Osteoblast (primary cell): Measurements from ENCODE around the gene TMCC1. TPM values are rescaled to one million over a fixed set of nuclear protein-coding genes. Genes with fewer than 3 reads are reported as not detected.
A peak's percentile ranks its signal among the peaks of the same experiment; 100 is the strongest.

ENCODE experiments used
- DNase-seq: peaks from one replicate; pipeline ENCODE4 v3.0.0; 2011; ENCODE audit warnings: low spot score, mixed read lengths; ENCODE audit not compliant: insufficient read length; ENCODE audit errors: missing footprints
- H2AFZ ChIP-seq: 2 replicates; pipeline ENCODE4 v1.6.0; 2011; ENCODE audit warnings: mild to moderate bottlenecking, low read length
- H3K27ac ChIP-seq: 2 replicates; pipeline ENCODE4 v1.5.1; 2011; ENCODE audit warnings: mild to moderate bottlenecking, low read depth, low read length, moderate library complexity
- H3K27me3 ChIP-seq: 2 replicates; pipeline ENCODE4 v1.6.0; 2012; ENCODE audit warnings: mild to moderate bottlenecking, control low read depth, inconsistent platforms, low read length, moderate library complexity; ENCODE audit not compliant: insufficient read depth
- H3K36me3 ChIP-seq: 2 replicates; pipeline ENCODE4 v1.5.1; 2011; ENCODE audit warnings: mild to moderate bottlenecking, low read length, control low read depth, moderate library complexity; ENCODE audit not compliant: insufficient read depth
- H3K4me1 ChIP-seq: 2 replicates; pipeline ENCODE4 v1.5.1; 2011; ENCODE audit warnings: mild to moderate bottlenecking, low read length, control low read depth, moderate library complexity; ENCODE audit not compliant: insufficient read depth
- H3K4me2 ChIP-seq: 2 replicates; pipeline ENCODE4 v1.6.0; 2011; ENCODE audit warnings: mild to moderate bottlenecking, low read length; ENCODE audit not compliant: insufficient read depth
- H3K4me3 ChIP-seq: fragments of 200-600 bp; sonication (generic); 3 replicates; pipeline ENCODE4 v1.5.1; 2012; ENCODE audit warnings: mild to moderate bottlenecking, low read length, inconsistent platforms; ENCODE audit not compliant: insufficient read depth
- H3K79me2 ChIP-seq: 2 replicates; pipeline ENCODE4 v1.6.0; 2012; ENCODE audit warnings: mild to moderate bottlenecking, low read length, control low read depth, inconsistent platforms; ENCODE audit not compliant: insufficient read depth
- H3K9me3 ChIP-seq: 2 replicates; pipeline ENCODE4 v1.5.1; 2011; ENCODE audit warnings: low read depth, low read length, control low read depth
- H4K20me1 ChIP-seq: 2 replicates; pipeline ENCODE4 v1.6.0; 2012; ENCODE audit warnings: mild to moderate bottlenecking, low read length, control low read depth; ENCODE audit not compliant: insufficient read depth
- total RNA-seq: library from RNA; depleted of rRNA; stranded (reverse); fragments of >200 nt; gene quantifications from 2 replicates; pipeline ENCODE4 v1.2.3, GENCODE V29; 2012
- TF ChIP-seq, protein P1 (sequence below): IDR thresholded peaks from 2 replicates; pipeline ENCODE4 v1.5.1; 2011; ENCODE audit warnings: mild to moderate bottlenecking, low read depth, low read length, moderate library complexity; ENCODE audit errors: extremely low read depth

TMCC1 gene
- total RNA-seq, 1 donor, result 17.4 TPM

DNA sequence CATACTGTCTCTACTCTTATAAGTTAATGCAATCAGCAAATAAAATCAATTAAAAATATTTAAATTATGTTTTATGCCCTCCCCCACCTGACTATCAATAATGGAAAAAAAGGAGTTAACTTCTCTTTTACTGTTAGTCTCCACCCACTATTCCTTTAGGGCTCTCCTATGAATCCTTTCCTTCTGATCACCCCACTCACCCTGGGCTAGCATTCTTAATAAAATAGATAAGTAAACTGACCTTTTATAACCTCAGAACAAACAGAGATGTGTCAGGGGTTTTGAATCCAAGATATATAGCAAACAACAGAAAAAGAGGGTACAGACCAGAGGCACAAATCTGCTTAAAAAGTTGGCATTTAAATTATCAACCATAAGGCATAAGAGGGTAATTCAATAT, 171.0 kb downstream of the TMCC1 start:
- TF ChIP-seq, protein P1, sequence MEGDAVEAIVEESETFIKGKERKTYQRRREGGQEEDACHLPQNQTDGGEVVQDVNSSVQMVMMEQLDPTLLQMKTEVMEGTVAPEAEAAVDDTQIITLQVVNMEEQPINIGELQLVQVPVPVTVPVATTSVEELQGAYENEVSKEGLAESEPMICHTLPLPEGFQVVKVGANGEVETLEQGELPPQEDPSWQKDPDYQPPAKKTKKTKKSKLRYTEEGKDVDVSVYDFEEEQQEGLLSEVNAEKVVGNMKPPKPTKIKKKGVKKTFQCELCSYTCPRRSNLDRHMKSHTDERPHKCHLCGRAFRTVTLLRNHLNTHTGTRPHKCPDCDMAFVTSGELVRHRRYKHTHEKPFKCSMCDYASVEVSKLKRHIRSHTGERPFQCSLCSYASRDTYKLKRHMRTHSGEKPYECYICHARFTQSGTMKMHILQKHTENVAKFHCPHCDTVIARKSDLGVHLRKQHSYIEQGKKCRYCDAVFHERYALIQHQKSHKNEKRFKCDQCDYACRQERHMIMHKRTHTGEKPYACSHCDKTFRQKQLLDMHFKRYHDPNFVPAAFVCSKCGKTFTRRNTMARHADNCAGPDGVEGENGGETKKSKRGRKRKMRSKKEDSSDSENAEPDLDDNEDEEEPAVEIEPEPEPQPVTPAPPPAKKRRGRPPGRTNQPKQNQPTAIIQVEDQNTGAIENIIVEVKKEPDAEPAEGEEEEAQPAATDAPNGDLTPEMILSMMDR, result no peak
- H3K4me1 ChIP-seq, result peaks cover 17% of the 10 kb centered on the region
- no peak for DNase-seq
- H3K27ac ChIP-seq, result no peak overlapping the region
- H3K4me3 ChIP-seq, result no peak overlapping the region
- peaks cover 12% of the 10 kb centered on the region for H4K20me1 ChIP-seq
- H3K4me2 ChIP-seq, result no peak overlapping the region
- H3K36me3 ChIP-seq, result no peaks in the 10 kb centered on the region
- H3K9me3 ChIP-seq, result no peaks in the 10 kb centered on the region
- H3K27me3 ChIP-seq, result no peaks in the 10 kb centered on the region
- peaks cover 7% of the 10 kb centered on the region for H3K79me2 ChIP-seq
- no peak overlapping the region for H2AFZ ChIP-seq

DNA sequence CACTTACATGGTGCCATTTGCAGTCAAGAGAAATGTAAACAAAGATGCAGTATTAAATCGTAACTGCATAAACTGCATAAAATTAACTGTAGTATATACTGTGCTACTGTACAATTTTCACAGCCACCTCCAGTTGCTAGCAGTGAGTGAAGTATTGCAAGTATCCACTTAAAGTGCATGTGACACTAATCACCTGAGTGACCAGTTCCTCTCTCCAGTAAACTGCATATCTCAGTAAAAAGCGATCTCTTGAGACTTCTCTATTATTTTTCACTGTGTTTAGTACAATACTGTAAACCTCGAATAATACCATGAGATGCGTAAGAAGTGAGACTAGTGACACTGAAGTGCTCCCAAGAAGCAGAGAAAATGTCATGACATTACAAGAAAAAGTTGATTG, 175.3 kb downstream of the TMCC1 start:
- no peaks in the 10 kb centered on the region for H3K9me3 ChIP-seq

GRCh38 chr3:129715854-129716253, 177.7 kb downstream of the TMCC1 start:
- Histone ChIP-seq H2AFZ (no peak overlapping the region), H3K4me3 (no peak overlapping the region), H3K27ac (no peak overlapping the region), H3K9me3 (no peaks in the 10 kb centered on the region), H3K4me2 (no peak overlapping the region), H3K79me2 (peaks cover 4% of the 10 kb centered on the region), H3K36me3 (no peaks in the 10 kb centered on the region), H3K27me3 (no peaks in the 10 kb centered on the region), H4K20me1 (peaks cover 15% of the 10 kb centered on the region), H3K4me1 (no peaks in the 10 kb centered on the region)
- no peak for DNase-seq
- TF ChIP-seq, protein P1, result no peak

More for the DNA sequence above, 175.3 kb downstream of the TMCC1 start:
- Histone ChIP-seq H3K27ac (no peak overlapping the region), H3K4me3 (no peak overlapping the region), H3K4me2 (no peak overlapping the region), H3K4me1 (peaks cover 4% of the 10 kb centered on the region), H3K36me3 (no peaks in the 10 kb centered on the region), H2AFZ (no peak overlapping the region), H3K27me3 (no peaks in the 10 kb centered on the region), H3K79me2 (peaks cover 9% of the 10 kb centered on the region), H4K20me1 (peaks cover 16% of the 10 kb centered on the region)
- TF ChIP-seq, protein P1, result no peak
- DNase-seq, result no peak

- no peak overlapping the region for H3K27ac ChIP-seq
These were observed 185.1 kb downstream of the TMCC1 start for GRCh38 chr3:129708328-129708861.

More at GRCh38 chr3:129708328-129708861, 185.1 kb downstream of the TMCC1 start:
- no peak overlapping the region for H3K4me3 ChIP-seq
- TF ChIP-seq, protein P1, result no peak
- no peaks in the 10 kb centered on the region for H3K9me3 ChIP-seq
- H4K20me1 ChIP-seq, result peaks cover 3% of the 10 kb centered on the region
- no peak overlapping the region for H2AFZ ChIP-seq
- H3K79me2 ChIP-seq, result no peaks in the 10 kb centered on the region
- no peaks in the 10 kb centered on the region for H3K27me3 ChIP-seq
- no peaks in the 10 kb centered on the region for H3K36me3 ChIP-seq
- no peaks in the 10 kb centered on the region for H3K4me1 ChIP-seq
- H3K4me2 ChIP-seq, result no peak overlapping the region
- DNase-seq, result peak; percentile 45
